CD4-positive, alpha-beta T cell treated with Interleukin-15 for 4 hours (primary cell): ENCODE results near the gene ANKRD40.
"Not testable (repeated sequence)": the region's sequence is repeated elsewhere in the genome, so short reads cannot be mapped to it uniquely, and the experiment has no call there.

Experiments used
- DNase-seq: peaks from one replicate; pipeline ENCODE4 v3.0.0-alpha.2; 2020; ENCODE audit warnings: low spot score

Gene ANKRD40

GRCh38 chr17:50685691-50686493 is 21.8 kb downstream of the ANKRD40 start:
- DNase-seq: no peak

DNA sequence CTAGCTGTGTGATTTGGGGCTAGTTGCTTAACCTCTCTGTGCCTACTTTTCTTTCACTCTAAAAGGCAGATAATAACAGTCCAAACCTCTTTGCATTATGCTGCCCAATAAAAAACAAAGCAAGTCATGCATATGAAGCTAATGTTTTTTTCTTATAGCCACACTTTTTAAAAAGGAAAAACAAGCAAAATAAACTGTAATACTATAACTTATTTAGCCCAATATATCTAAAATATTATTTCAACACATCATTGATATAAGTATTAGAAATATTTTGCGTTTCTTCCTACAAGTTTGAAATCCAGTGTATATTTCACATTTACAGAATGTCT is 22.4 kb downstream of the ANKRD40 start:
- no peak for DNase-seq

- DNase-seq: no peak
Measured at GRCh38 chr17:50684612-50685333, 22.9 kb downstream of the ANKRD40 start.

GRCh38 chr17:50684288-50684611 is 23.5 kb downstream of the ANKRD40 start:
- DNase-seq: no peak

- DNase-seq: no peak
Measured at GRCh38 chr17:50683434-50684287, 24.1 kb downstream of the ANKRD40 start.

DNA sequence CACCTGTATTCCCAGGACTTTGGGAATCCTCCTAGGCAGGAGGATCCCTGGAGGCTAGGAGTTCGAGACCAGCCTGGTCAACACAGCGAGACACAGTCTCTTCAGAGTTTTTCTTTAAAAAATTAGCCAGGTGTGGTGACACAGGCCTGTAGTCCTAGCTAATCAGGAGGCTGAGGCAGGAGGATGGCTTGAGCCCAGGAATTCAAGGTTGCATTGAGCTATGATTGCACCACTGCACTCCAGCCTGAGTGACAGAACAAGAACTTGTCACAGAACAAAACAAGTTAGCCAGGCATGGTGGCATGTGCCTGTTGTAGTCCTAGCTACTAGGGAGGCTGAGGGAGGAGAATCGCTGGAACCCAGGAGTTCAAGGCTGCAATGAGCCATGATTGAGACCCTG is 24.8 kb downstream of the ANKRD40 start:
- DNase-seq: no peak

- DNase-seq: no peak
Measured at GRCh38 chr17:50682441-50682840, 25.3 kb downstream of the ANKRD40 start.

DNA sequence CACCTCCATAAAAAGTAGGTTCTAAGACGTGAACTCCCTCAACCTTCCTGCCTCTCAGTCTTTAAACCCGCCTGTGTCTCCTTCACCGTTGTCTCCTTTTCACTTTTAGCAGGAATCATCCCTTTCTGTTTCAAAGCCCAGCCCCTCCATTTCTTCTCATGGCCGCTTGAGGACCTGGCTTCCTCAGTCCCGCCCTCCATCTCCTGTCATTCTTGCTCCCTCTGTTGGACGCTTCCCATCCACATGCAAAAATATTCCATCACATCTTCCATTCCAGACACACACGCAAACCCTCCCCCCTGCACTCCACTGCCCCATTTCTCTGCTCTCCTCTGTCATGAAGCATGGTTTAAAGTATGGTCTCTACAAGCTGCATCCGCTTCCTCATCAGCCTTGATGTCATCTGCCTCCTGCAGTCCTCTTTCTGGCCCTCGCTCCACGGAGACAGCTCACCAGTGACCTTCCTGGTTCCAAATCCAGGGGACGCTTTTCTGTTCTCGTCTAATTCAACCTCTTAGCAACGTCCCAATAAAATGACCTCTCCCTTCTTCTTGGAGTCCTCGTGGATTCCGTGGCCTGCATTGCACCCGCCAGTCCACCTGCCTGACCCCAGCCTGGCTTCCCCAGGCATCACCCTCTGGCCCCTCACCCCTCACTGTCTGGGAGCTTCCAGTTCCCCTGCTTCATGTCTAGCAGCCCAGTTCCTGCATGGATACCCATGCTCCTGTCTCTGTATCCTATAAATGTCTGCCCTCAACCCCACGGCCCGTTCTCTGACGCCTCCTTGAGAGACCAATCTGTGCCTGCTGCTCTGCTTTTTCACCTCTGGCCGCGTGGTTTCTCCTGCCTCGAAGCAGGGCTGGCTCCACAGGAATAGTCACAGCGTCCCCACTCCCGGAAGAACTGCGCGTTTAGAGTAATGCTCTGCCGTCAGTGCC is 26.2 kb downstream of the ANKRD40 start:
- DNase-seq: no peak

DNA sequence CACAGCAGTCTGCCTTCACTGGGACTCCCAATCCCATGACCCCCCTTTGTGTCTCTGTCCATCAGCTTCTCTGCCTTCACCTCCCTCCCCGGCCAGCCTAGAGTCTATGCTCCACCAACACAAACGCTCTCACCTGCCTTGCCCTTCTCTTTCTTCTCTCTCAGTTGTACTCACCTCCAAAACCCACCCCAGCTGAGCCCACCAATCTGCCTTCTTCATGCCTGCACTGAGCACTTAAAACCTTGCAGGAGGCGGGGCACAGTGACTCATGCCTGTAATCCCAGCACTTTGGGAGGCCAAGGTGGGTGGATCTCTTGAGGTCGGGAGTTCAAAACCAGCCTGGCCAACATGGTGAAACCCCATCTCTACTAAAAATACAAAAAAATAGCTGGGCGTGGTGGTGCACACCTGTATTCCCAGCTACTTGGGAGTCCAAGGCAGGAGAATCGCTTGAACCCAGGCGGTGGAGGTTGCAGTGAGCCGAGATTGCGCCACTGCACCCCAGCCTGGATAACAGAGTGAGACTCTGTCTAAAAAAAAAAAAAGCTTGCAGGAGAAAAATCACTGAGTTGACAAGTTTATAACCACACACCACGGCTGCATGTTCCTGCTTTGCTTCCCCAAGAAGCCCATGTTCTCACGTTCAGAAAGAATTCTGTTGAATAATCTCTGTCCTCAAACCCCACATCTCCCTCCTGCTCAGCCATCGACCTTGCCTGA is 27.0 kb downstream of the ANKRD40 start:
- not testable (repeated sequence) for DNase-seq

DNA sequence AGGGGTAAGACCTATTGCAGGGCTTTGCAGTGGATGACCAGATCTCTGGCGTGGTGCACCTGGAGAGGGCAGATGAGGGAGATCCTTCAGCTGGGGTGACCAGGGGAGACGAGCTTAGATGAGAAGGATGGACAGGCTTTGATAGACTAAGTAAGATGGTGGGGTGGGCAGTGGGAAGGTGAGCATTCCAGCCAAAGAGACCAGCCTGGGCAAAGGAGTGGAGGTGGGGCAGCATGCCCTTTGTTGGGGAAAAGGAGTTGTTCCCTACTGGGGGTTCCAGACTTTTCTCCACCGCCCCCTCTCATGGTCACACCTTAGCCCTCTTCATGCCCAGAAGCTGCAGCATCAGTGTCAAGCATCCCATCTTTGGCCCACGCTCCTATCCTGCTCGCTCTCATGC is 27.6 kb downstream of the ANKRD40 start:
- DNase-seq: no peak

DNA sequence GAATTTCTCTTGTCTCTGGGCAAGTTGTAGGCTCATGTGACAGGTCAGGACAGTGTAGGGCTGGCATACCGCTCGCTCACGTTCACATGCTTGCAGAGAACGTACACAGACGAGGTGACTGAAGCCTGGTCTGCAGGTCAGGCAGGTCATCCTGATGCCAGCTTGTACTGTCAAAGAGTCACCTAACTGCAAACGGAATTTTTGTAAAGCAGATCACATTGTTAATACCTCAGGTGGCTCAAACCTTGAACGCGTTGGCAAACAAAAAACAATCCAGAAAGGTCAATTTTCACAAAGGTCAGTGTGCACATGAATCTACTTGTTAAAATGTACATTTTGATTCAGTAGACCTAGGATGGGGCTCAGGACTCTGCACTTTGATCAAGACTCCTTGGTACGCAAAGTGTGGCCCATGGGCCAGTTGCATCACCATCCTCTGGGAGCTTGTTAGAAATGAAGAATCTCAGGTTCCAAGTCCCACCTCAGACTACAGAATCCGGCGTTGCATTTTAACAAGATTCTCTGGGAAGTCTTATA is 28.6 kb downstream of the ANKRD40 start:
- no peak for DNase-seq

DNA sequence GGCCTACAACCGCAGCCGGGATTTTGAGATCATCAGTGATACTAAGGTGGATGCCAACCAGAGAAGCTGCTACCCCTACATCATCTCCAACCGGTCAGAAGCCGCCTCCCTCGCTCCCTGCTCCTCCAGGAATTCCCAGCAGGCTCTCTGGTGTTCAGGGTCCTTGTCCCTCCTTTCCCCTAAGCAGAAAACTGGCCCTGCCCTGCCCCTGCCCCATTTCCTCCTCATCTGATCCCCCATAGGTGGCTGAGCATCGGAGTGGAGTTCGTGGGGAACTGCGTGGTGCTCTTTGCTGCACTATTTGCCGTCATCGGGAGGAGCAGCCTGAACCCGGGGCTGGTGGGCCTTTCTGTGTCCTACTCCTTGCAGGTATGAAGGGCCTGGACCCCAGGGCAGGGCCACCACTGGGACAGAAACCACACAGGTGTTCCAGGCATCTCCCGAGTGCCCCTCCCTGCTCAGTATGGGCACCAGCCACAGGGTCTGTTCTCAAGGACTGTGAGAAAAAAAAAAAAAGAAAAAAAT is 29.8 kb downstream of the ANKRD40 start:
- DNase-seq: no peak

GRCh38 chr17:50676065-50676975 is 31.4 kb downstream of the ANKRD40 start:
- DNase-seq: no peak

- no peak for DNase-seq
Measured at GRCh38 chr17:50675627-50676026, 32.1 kb downstream of the ANKRD40 start.

GRCh38 chr17:50675190-50675589 is 32.5 kb downstream of the ANKRD40 start:
- no peak for DNase-seq

DNA sequence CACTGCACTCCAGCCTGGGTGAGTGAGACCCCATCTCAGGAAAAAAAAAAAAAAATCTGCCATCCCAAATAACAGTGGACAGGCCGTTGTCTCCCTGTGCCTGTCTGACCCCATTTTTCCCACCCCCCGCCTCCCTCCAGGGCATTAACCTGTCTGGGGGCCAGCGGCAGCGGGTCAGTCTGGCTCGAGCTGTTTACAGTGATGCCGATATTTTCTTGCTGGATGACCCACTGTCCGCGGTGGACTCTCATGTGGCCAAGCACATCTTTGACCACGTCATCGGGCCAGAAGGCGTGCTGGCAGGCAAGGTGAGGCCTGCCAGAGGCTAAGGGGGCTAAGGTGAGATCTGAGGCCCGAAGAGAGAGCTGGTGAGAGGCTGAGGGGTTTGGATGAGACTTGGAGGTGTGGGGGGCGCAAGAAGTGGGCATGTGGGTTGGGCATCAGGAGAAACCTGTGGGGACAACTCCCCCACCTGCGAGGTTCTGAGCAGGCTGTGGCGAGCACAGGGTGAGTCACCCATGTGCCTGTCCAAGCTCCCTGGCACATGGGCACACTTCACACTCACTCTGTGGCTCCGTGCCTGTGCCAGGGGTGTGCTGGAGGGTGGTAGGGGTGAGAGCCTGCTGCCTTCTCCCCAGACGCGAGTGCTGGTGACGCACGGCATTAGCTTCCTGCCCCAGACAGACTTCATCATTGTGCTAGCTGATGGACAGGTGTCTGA is 34.7 kb downstream of the ANKRD40 start:
- no peak for DNase-seq

DNA sequence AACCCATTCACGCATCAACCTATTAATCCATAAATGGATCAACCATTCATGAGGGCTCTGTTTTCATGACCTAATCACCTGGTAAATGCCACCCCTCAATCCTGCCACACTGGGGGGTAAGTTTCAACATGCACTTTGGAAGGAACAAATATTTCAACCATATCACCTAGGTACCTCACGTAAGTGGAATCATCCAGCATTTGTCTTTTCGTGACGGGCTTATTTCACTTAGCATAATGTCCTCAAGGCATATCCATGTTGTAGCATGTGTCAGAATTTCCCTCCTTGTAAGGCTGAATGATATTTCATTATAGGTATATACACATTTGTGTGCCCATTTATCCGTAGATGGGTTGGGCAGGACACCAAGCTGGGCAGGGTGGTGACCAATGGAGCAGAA is 35.6 kb downstream of the ANKRD40 start:
- no peak for DNase-seq

- no peak for DNase-seq
Measured at GRCh38 chr17:50668838-50669581, 38.7 kb downstream of the ANKRD40 start.
